Measurements from ENCODE around the gene TMEM51. TPM values are rescaled to one million over a fixed set of nuclear protein-coding genes. Genes with fewer than 3 reads are reported as not detected.

TMEM51 gene
- total and polyA plus RNA-seq, 5 donors from 2014 or later = not detected

DNA sequence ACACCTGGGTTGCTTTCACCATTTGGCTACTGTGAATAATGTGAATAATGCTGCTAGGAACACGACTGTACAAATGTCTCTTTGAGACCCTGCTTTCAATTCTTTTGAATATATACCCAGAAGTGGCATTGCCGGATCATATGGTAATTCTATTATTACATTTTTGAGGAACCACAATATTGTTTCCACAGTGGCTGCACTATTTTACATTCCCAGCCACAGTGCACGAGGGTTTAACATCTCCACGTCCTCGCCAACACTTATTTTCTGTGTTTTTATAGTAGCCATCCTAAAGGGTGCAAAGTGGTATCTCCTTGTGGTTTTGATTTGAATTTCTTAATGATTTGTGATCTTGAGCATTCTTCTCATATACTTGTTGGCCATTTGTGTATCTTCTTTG, 109.2 kb downstream of the TMEM51 start:
- Mint-ChIP-seq H3K4me1 (peaks cover 0 to 15% (median 4%) of the 10 kb centered on the region in 4 donors), H3K9me3 (peaks cover 0 to 11% (median 5%) of the 10 kb centered on the region in 7 donors), H3K27me3 (peaks cover 47% of the 10 kb centered on the region), H3K36me3 (no peaks in the 10 kb centered on the region), H3K27ac (no peak overlapping the region), H3K4me3 (no peak overlapping the region)
- peaks cover 13% of the 10 kb centered on the region for H3K27me3 ChIP-seq (ENCODE audit: control insufficient read depth, insufficient read depth, low read length)
- no peak for DNase-seq
- H3K9me3 ChIP-seq (ENCODE audit: control insufficient read depth in 2 of 2, low read length in 2 of 2) = peaks cover 0 to 9% of the 10 kb centered on the region in 2 experiments
- no peak overlapping the region for H3K27ac ChIP-seq (ENCODE audit: insufficient read depth, low read length, poor library complexity, severe bottlenecking)
- no peak for ATAC-seq (ENCODE audit: low read depth in 2 of 2)
- H3K4me3 ChIP-seq (ENCODE audit: low read depth, low read length) = no peak overlapping the region
- H3K4me1 ChIP-seq (ENCODE audit: control insufficient read depth, insufficient read depth, low read length, poor library complexity, severe bottlenecking) = no peaks in the 10 kb centered on the region
- no peaks in the 10 kb centered on the region for H3K36me3 ChIP-seq (ENCODE audit: control insufficient read depth, insufficient read depth, low read length)

DNA sequence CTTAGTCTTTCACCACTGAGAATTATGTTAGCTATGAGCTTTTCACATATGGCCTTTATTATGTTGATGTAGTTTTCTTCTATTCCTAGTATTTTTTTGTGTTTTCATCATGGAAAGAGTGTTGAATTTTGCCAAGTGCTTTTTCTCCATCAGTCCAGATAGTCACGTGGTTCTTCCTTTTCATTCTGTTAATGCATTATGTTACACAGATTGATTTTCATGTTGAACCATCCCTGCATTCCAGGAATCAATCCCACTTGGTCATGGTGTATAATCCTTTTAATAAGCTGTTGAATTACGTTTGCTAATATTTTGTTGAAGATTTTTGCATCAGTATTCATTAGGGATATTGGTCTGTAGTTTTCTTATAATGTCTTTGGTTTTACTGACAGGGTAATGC, 111.2 kb downstream of the TMEM51 start:
- Mint-ChIP-seq H3K27ac (no peak overlapping the region), H3K4me1 (peaks cover 0 to 15% (median 4%) of the 10 kb centered on the region in 4 donors), H3K36me3 (no peaks in the 10 kb centered on the region), H3K4me3 (no peak overlapping the region), H3K27me3 (peaks cover 53% of the 10 kb centered on the region), H3K9me3 (peaks cover 0 to 13% (median 5%) of the 10 kb centered on the region in 7 donors)
- Histone ChIP-seq H3K27me3 (ENCODE audit: control insufficient read depth, insufficient read depth, low read length) (peaks cover 13% of the 10 kb centered on the region), H3K4me3 (ENCODE audit: low read depth, low read length) (no peak overlapping the region), H3K9me3 (ENCODE audit: control insufficient read depth in 2 of 2, low read length in 2 of 2) (peaks cover 0 to 9% of the 10 kb centered on the region in 2 experiments), H3K36me3 (ENCODE audit: control insufficient read depth, insufficient read depth, low read length) (no peaks in the 10 kb centered on the region), H3K27ac (ENCODE audit: insufficient read depth, low read length, poor library complexity, severe bottlenecking) (no peak overlapping the region), H3K4me1 (ENCODE audit: control insufficient read depth, insufficient read depth, low read length, poor library complexity, severe bottlenecking) (no peaks in the 10 kb centered on the region)
- ATAC-seq (ENCODE audit: low read depth in 2 of 2) = no peak
- no peak for DNase-seq

Other genes starting within 250 kb of the TMEM51 start
- gene FHAD1, start 93.5 kb downstream of the TMEM51 start, total RNA-seq = not detected
- not detected for gene FHAD1, start 93.5 kb downstream of the TMEM51 start, polyA plus RNA-seq

Measured in CD4-positive, CD25-positive, alpha-beta regulatory T cell (primary cell).